Measurements from ENCODE around the gene HMCN2. TPM values are rescaled to one million over a fixed set of nuclear protein-coding genes. Genes with fewer than 3 reads are reported as not detected.
A peak's percentile ranks its signal among the peaks of the same experiment; 100 is the strongest.

HMCN2 gene
- total and polyA plus RNA-seq, 8 donors, result 1.1 to 21.1 (median 5.0) TPM

GRCh38 chr9:130421154-130421801, 155.7 kb downstream of the HMCN2 start:
- no peaks in the 10 kb centered on the region for H3K9me3 ChIP-seq

GRCh38 chr9:130421802-130422276, 156.3 kb downstream of the HMCN2 start:
- Histone ChIP-seq H3K9me3 (no peaks in the 10 kb centered on the region), H3K36me3 (no peaks in the 10 kb centered on the region), H3K4me1 (peaks cover 0 to 10% (median 0%) of the 10 kb centered on the region in 4 donors), H3K27me3 (peaks cover 0 to 4% (median 0%) of the 10 kb centered on the region in 3 donors), H3K4me3 (no peak overlapping the region), H3K27ac (no peak overlapping the region)
- TF ChIP-seq POLR2AphosphoS5 (IDR thresholded peaks at IDR 0.05), result no peak
- no peak for TF ChIP-seq CTCF (IDR thresholded peaks at IDR 0.05)
- TF ChIP-seq EP300 (IDR thresholded peaks at IDR 0.05), result no peak
- no peak for TF ChIP-seq POLR2A (IDR thresholded peaks at IDR 0.05)
- WGBS, 5 donors, result 60 to 90% (median 66%) methylated on average over 5 to 13 of the region's 13 CpGs
- intact Hi-C loops (cut with DNase I; ENCODE audit: low total_unique reads), result no loop called here
- peak in 1 of 2 donors; percentile 78 for DNase-seq

More at GRCh38 chr9:130421154-130421801, 155.7 kb downstream of the HMCN2 start:
- intact Hi-C loops (cut with DNase I; ENCODE audit: low total_unique reads), result no loop called here
- TF ChIP-seq CTCF (IDR thresholded peaks at IDR 0.05) (no peak), POLR2AphosphoS5 (IDR thresholded peaks at IDR 0.05) (no peak)
- Histone ChIP-seq H3K4me3 (no peak overlapping the region), H3K36me3 (no peaks in the 10 kb centered on the region), H3K4me1 (peaks cover 0 to 10% (median 0%) of the 10 kb centered on the region in 4 donors), H3K27me3 (peaks cover 0 to 4% (median 0%) of the 10 kb centered on the region in 3 donors), H3K27ac (no peak overlapping the region)
- DNase-seq, result no peak
- 53 to 68% (median 58%) methylated on average over 17 of the region's 17 CpGs for WGBS, 5 donors

GRCh38 chr9:130422546-130422945, 157.0 kb downstream of the HMCN2 start:
- Histone ChIP-seq H3K27ac (no peak overlapping the region), H3K4me1 (peaks cover 0 to 10% (median 0%) of the 10 kb centered on the region in 4 donors), H3K4me3 (no peak overlapping the region), H3K27me3 (peaks cover 0 to 7% (median 0%) of the 10 kb centered on the region in 3 donors), H3K36me3 (no peaks in the 10 kb centered on the region), H3K9me3 (no peaks in the 10 kb centered on the region)
- intact Hi-C loops (cut with DNase I; ENCODE audit: low total_unique reads), result no loop called here
- DNase-seq, result no peak
- no peak for TF ChIP-seq POLR2AphosphoS5 (IDR thresholded peaks at IDR 0.05)
- TF ChIP-seq POLR2A (IDR thresholded peaks at IDR 0.05), result no peak
- TF ChIP-seq EP300 (IDR thresholded peaks at IDR 0.05), result no peak
- TF ChIP-seq CTCF (IDR thresholded peaks at IDR 0.05), result no peak
- WGBS, 5 donors, result 71 to 81% (median 80%) methylated on average over 10 of the region's 10 CpGs

GRCh38 chr9:130423272-130423671, 157.7 kb downstream of the HMCN2 start:
- no peaks in the 10 kb centered on the region for H3K36me3 ChIP-seq
- intact Hi-C loops (cut with DNase I; ENCODE audit: low total_unique reads), result no loop called here

More at GRCh38 chr9:130423272-130423671, 157.7 kb downstream of the HMCN2 start:
- H3K4me1 ChIP-seq, result peaks cover 0 to 10% (median 0%) of the 10 kb centered on the region in 4 donors
- no peak overlapping the region for H3K4me3 ChIP-seq
- H3K9me3 ChIP-seq, result no peaks in the 10 kb centered on the region
- no peak overlapping the region for H3K27ac ChIP-seq
- DNase-seq, result peak in 1 of 2 donors; percentile 82
- WGBS, 5 donors, result 49 to 68% (median 65%) methylated on average over 5 to 8 of the region's 8 CpGs
- TF ChIP-seq EP300 (IDR thresholded peaks at IDR 0.05), result no peak
- TF ChIP-seq POLR2AphosphoS5 (IDR thresholded peaks at IDR 0.05), result no peak
- no peak for TF ChIP-seq CTCF (IDR thresholded peaks at IDR 0.05)
- TF ChIP-seq POLR2A (IDR thresholded peaks at IDR 0.05), result no peak
- peaks cover 0 to 8% (median 0%) of the 10 kb centered on the region in 3 donors for H3K27me3 ChIP-seq

All from stomach (tissue), 9 donors.